T-helper 17 cell (primary cell): Measurements from ENCODE around the gene HSP90AB1. TPM values are rescaled to one million over a fixed set of nuclear protein-coding genes. Genes with fewer than 3 reads are reported as not detected.

Experiments used
- total RNA-seq, 4 donors: library from RNA in 2 of 4; stranded (reverse) in 2 of 4; gene quantifications; one replicate each; pipeline ENCODE4 v1.2.3 and lab custom pipeline; 2022 to 2026

The HSP90AB1 gene
- total RNA-seq, 2 donors from 2014 or later = 454 to 478 TPM

Other genes starting within 250 kb of the HSP90AB1 start
- gene MRPL14, start 119.6 kb upstream of the HSP90AB1 start, total RNA-seq = 10 to 100 TPM; 13.2 to 13.7 TPM
- 10 to 100 TPM; 25.6 to 27.1 TPM for gene TMEM63B, start 119.5 kb upstream of the HSP90AB1 start, total RNA-seq
- gene CAPN11, start 88.3 kb upstream of the HSP90AB1 start, total RNA-seq = 1 to 10 TPM in 1 of 2 donors, under 1 TPM in 1; 0.26 to 1.0 TPM
- gene MYMX, start 30.2 kb upstream of the HSP90AB1 start, total RNA-seq = not detected
- gene SLC29A1, start 23.5 kb upstream of the HSP90AB1 start, total RNA-seq = 1 to 10 TPM; 1.4 to 3.4 TPM
- 10 to 100 TPM; 14.7 to 15.2 TPM for gene SLC35B2, start 10.4 kb downstream of the HSP90AB1 start, total RNA-seq
- 10 to 100 TPM; 59.2 to 62.8 TPM for gene NFKBIE, start 18.4 kb downstream of the HSP90AB1 start, total RNA-seq
- gene TMEM151B, start 23.3 kb downstream of the HSP90AB1 start, total RNA-seq = not detected
- 10 to 100 TPM; 13.1 to 14.8 TPM for gene AARS2, start 66.2 kb downstream of the HSP90AB1 start, total RNA-seq
- gene SPATS1, start 95.5 kb downstream of the HSP90AB1 start, total RNA-seq = not detected
- 10 to 100 TPM; 17.8 to 24.7 TPM for gene CDC5L, start 140.6 kb downstream of the HSP90AB1 start, total RNA-seq